Liver (tissue), 3 donors: Measurements from ENCODE around the gene TRIL.

ENCODE experiments used
- CTCF ChIP-seq: fragments of 150-350 bp; IDR thresholded peaks from 2 replicates; pipeline ENCODE4 v1.5.1; 2017; ENCODE audit warnings: improper control_type of control experiment, low read depth, low read length; ENCODE audit not compliant: missing input control
- MAX ChIP-seq: IDR thresholded peaks from 2 replicates; pipeline ENCODE4 v1.6.1; 2016; ENCODE audit warnings: antibody characterized with exemption
- NR2F2 ChIP-seq: IDR thresholded peaks from 2 replicates; pipeline ENCODE4 v1.6.1; 2016; ENCODE audit warnings: antibody characterized with exemption
- REST ChIP-seq: IDR thresholded peaks from 2 replicates; pipeline ENCODE4 v1.6.1; 2016; ENCODE audit warnings: antibody characterized with exemption, mild to moderate bottlenecking
- SP1 ChIP-seq: IDR thresholded peaks from 2 replicates; pipeline ENCODE4 v1.6.1; 2018; ENCODE audit warnings: antibody characterized with exemption, mild to moderate bottlenecking
- donor health status: healthy.
- donor health status: healthy.

GRCh38 chr7:29000717-29001076, 42.6 kb upstream of the TRIL start:
- no peak for TF ChIP-seq CTCF
- no peak for TF ChIP-seq MAX
- TF ChIP-seq NR2F2: no peak
- no peak for TF ChIP-seq REST
- TF ChIP-seq SP1: no peak
